Stimulated activated CD4-positive, alpha-beta T cell treated with anti-CD3 and anti-CD28 coated beads, TNF-alpha, amount 100 ng/mL, for 4 hours (primary cell): ENCODE results near the gene NPHP4.
"Not testable (repeated sequence)": the region's sequence is repeated elsewhere in the genome, so short reads cannot be mapped to it uniquely, and the experiment has no call there.

Source experiments
- DNase-seq, 3 experiments: peaks; one replicate each; pipeline ENCODE4 v3.0.0-alpha.2; 2020; ENCODE audit warnings: low read depth in 3 of 3

Gene NPHP4

DNA sequence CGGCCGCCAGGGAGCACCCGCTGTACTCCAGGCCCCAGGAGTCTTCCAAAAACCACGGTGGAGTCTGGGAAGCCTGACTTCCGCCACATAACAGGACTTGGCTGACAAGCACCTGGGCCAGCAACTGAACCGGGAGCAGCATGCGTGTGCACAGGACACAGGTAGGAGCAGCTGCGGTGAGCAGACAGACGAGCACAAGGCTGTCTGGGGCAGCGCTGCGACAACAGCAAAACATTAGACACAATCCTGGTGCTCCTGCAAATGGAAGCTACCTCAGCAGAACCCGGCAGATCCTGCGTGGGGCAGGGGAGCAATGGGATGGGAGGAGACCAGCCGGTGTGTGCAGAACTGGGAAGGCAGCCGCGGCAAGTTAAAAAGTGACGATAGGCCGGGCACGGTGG is 80.4 kb downstream of the NPHP4 start:
- no peak for DNase-seq

DNA sequence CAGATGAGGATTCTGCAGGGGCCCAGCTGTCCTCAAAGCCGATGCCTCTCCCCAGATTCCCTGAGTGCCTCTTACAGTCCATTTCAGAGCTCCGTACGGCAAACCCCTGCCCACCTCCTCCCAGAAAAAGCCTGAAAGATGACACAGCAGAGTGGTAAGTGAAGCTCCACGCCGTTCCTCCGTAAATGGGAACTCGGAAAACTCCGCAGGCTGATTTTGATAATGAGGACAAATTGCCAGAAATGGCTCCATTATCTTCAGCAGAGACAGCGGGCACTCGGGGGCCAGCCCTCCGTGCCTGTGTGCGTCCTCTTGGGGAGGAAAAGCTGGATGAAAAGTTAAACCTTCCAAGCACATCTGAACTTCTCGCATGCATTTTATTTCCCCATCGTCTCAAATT is 81.1 kb downstream of the NPHP4 start:
- DNase-seq, result no peak

DNA sequence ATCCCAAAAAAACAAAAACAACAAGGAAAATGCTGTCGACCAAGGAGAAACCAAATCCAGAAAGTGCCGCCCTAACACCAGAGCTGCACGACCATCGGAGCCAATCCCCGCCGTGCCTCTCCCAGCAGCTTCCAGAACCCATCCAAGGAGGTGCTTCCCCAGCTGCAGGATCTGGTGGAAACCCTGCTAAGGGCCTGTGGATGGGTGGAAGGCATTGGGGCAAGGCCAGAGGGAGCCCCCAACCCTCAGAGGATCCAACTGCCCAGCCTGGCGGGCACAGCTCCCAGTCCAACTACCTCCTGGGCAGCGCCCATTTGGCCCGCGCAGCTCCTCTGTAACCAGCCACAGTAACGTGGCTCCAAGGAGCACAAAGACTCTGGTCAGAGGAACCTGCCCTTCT is 81.6 kb downstream of the NPHP4 start:
- DNase-seq, result no peak

DNA sequence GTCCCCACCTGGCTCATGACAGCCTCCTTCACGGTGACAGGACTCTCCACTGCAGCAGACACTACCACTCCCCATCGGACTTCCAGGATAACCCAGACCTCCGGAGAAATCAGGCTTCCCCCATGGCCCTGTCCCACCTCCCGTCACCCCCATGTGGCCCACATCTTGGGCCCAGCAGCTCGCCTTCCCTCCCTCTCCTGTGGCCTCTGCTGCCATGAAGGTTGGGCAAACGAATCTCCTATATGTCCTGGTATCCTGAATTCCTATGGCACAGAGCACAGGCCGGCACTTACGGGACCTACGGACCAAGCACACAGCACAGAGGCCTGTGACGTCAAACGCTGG is 82.0 kb downstream of the NPHP4 start:
- DNase-seq, result no peak

DNA sequence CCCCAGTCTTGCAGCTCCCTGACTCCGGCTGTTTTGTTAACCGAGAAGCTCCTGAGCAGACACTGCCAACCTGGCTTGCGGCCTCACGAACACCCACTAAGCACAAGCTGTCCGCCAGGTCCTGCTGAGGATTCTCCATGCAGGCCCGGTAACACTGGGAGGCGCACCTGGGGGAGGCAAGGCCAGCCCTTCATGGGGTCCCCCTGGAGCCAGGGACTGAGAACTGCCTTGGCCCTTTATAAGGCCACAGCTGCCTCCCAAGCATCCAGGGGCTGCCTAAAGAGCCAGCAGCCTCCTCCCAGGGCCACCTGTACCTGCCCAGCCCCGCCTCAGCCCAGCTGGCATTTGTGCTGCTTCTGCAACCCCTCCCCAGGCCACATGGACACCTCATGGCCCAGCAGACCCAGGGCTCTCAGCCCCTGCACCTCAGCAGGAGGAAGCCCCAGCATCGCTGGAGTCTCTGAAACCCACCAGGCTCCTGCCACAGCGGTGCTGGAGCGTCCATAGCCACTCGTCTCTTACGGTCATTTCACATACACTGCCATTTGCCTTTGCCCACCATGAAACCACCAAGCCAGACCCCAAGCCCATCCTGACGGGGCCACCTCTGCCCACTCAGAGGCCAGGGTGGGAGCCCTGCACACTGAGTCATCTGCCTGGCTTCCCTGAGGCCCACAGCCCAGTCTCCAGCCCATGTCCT is 82.5 kb downstream of the NPHP4 start:
- DNase-seq, result no peak

DNA sequence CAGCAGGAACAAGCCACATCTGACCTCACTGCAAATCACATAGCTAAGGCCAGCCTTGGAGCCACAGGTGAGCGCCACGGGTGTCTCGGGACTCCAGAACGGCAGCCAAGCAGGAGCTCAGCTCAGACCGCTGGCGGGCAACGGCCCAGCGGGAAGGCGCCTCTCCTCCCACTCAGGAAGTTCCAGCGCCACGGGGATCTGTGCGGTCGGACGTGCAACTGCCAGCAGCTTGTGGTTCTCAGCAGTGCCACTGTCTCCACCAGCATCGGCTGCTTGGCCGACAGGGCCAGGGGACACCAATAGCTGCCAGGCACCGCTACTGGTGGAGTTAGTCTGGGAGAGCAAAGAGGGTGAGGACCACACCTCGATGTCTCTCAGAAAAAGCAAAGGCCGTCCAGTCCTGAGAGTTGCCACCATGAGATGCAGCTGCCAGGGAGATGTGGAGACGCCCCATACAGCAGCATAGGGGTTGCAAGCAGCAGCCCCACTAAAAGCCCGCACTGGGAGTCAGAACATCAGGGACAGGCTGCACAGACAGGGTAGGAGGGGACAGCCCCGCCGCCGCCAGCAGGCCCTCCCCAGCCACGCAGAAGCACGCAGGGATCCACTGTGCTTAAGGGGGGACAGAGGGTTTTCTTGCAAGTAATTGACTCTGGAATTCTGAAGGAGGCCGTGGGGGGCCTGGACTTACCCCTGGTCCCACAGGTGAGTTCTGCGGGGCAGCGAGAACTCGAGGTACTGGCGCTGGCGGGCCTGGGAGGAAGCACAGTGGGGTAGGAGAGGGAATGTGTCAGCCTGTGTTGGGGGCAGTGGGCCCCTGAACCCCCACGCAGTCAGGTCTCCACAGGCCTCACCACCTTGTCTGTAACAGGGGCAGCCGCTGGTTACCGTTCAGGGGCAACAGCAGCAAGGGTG is 83.5 kb downstream of the NPHP4 start:
- DNase-seq, result no peak

DNA sequence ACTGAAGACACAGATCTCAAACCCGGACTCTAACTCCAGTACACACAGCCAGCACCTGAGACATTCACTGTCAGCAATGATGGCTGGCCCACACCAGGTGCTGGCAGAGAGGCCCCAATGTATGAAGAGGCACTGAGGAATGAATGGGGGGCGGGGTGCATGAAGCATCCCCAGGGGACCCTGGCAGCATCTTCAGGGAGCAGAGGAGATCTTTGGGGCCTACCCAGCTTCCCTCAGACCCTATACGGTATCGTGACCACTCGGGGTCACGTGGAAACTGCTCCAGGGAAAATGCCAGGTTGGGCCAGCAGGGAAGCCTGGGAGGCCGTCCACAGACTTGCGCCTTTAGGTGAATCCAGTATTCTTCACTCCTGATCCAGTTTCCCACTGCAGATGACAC is 84.3 kb downstream of the NPHP4 start:
- DNase-seq, result no peak

DNA sequence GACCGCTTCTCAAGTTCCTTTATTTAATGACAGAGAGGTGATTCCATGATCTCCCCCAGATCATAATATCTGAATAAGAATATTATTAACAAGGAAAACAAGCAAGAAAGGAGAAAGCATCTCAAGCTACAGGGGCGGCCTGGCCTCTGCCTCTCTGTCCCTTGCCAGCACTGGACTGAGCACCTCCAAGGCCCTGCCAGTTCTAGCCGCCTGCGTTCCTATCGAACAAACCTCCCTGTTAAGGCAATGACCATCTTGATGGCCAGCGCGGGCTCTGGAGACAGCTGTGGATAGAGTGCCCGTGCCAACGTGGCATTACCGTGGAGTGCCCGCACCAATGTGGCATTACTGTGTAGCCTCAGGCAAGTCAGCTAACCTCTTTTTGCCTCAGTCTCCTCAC is 84.8 kb downstream of the NPHP4 start:
- DNase-seq, result no peak

DNA sequence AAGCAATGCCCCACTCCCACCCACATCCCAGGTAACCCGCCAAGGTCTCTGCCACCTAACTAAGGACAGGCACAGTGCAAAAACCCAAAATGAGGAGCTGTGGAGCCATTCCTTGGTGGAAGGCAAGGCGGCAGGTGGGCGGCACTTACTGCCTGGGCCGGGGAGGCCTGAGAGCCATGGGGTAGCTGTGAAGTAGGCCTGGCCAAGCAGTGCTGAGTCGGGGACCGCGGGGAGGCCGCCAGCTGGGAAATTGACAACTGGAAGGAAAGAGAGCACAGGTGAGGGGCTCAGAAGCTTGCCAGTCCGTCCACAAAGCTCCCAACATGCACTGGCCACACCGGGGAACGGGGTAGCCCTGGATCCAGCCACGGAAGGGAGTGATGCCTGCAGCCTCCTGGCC is 85.3 kb downstream of the NPHP4 start:
- no peak for DNase-seq

DNA sequence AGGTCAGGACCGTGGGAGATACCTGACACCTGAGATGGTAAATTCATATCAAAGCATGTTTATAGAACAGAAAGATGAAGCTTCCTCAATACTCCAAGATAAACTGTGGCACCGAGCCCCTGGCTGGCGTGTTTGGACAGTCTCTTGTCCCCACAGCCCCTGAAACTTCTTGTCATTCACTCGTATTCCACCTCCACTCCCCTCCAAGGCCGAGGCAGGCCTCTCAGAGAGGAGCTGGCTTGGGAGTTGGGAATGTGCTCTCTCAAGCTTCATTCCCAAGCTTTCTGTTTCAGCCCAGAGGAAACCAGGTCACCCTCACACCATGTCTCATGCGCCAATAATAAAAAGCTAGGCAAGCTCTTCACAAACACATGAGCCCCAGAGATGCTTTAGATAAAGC is 86.1 kb downstream of the NPHP4 start:
- DNase-seq, result no peak

DNA sequence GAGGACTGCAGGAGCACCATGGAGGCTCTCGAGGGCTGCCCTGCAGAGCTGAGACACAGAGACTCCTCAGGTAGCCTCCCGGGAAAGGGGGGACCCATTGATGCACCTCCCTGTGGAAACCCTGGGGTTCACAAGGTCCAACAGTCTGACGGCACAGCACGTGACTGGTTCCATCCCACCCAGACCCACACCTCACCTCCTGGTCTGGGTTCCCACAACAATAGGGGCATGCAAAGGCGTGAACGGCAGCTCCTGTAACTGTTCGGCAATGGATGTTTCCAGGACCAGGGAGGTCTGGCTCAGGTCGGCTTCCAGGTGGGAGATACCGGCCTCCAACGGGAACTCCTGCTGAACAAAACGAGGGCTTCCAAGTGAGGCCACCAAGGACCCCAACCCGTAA is 86.8 kb downstream of the NPHP4 start:
- DNase-seq, result no peak

DNA sequence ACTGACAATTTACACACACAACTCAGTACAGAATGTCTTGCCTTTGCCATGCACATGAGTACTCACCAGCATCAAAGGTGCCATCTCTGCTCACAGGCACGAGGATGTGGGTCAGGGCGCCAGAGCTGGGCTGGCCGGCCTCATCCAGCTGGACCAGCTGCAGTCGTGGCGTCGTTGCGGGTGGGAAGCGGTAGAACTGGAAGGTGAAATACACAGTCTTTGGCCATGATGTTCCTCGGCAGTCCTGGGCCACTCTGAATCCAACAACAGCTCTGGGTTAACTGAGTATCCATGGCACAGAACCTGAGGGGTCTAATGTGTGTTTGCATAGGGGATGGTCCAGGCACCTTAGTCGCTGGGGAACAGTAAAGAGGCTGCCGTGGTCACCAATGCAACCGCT is 87.7 kb downstream of the NPHP4 start:
- DNase-seq, result no peak

DNA sequence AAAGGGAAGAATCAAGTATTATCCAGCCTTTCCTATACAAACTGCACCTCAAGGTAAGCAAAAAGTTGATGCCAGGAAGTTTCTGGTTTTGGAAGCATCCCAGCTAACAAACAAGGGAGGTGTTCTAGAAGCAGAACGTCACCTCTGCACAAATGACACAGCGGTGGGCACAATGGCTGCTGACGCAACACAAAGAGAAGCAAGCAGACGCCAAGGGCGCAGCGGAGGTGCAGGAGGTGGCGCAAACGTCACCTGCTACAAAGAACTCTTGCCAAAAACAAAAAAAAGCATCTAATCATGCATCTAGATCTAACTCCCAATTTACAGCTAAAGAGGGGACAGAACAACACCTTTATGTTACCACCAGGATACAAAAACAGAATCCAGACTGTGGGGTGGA is 88.5 kb downstream of the NPHP4 start:
- DNase-seq, result no peak

DNA sequence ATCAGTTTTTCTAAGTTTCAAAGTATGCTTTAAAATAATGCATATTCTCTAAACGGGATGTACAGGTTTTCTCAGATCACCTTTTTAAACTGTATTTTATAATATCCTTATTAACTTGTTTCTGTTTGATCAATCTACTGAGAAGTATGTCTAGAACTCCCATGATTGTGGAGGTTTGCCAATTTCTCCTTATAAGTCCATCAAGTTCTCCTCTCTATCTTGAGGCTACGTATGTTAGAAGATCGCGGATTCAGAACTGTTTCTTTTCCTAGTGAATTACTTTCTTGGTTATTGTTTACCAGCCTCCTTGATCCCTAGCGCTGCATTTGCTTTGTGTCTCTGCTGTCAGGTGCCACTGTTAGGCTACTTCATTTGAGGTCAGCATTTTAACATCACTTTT is 89.2 kb downstream of the NPHP4 start:
- DNase-seq, result no peak

DNA sequence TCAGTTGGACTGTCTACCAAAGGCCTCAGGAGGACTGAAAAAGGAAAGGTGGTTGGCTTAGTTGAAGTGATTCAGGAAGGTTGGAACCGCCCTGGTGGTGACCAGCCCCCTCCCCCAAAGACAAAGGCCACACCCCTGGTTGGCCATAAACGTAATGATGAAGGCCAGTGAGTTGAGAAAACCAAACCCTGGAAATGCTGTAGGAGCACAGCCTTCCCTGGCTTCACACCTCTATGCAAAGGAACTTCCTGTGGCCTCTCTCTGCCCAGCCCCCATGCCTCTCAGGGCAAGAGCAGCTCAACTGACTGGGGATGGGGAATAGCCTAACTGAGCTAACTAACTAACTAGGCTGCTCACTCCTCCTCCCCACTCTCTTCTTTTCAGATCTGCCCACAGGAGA is 90.4 kb downstream of the NPHP4 start:
- no peak for DNase-seq

DNA sequence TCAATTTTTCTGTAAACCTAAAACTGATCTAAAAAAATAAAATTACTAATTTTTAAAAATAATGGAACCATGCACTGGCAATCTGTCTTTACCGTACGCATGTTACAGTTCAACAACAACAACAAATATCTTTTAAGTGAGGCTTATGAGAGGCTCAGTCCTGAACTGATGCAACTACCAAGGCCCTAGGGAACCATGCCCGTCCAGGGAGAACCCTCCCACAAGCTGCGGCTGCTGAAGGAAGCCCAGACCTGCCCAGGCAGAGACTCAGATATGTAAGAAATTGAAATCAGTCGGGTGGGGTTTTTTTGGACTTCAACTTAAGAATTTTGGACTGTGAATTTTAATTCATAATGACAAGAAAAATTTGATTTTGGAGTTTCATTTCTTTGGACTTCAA is 91.1 kb downstream of the NPHP4 start:
- no peak for DNase-seq

DNA sequence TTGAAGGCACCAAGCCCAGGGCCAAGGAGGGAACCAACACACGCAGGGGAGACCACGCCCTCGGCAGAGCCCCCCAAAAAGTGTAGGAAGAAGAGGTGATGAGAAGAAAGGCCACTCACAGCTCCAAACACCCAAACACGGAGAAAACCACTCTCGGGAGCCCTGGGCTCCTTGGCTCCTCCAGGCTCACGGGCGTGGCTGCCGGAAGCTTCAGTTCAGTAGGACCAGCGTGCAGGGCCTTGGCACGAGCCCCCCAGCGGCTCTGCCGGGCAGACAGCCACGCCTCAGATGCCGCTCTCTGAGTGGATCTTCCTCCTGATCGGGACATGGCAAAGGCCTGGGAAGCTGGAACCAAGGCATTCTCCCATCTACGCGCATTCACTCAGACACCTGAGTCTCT is 94.0 kb downstream of the NPHP4 start:
- no peak for DNase-seq

DNA sequence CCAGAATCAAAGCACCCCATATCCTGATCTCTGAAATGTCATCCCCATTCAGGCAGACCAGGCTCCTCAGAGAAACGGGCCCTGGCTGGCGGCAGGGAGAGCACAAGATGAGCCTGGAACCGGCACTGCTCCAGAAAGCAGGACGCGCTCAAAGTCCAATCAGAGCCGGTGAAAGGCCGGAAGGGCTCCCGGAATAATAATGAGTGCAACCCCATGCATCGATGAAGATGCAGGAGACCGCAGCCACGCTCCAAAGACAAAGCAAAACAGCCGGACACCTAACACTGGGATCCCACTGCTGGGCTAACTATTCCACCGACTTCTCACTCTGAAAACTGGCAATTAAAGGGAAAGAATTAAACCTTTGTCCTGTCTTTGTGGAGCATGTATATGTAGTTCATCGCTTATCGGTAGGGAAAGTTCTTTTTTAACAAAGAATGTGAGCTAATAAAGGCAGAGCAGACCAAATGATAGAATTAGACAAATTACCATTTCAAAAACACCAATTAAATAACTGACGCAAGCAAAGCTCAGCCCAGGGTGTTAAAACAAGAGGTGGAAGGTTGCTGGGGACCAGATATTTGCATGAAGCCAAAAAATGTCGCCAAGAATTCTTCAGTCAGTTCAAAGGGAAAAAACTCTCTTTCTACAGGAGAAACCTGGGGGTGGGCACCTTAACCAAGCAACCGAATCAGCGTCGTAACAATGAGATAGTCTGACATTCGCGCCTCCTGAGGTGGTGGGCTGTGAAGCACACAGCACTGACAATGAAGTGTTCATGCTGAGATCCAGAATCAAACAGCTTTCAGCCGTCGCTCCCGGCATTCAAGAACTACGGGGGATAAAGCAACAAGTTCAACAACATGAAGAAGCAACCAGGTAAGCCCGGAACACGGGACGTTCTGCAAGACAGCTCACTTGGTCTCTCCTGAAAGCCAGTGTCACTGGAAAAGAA is 95.2 kb downstream of the NPHP4 start:
- no peak for DNase-seq

DNA sequence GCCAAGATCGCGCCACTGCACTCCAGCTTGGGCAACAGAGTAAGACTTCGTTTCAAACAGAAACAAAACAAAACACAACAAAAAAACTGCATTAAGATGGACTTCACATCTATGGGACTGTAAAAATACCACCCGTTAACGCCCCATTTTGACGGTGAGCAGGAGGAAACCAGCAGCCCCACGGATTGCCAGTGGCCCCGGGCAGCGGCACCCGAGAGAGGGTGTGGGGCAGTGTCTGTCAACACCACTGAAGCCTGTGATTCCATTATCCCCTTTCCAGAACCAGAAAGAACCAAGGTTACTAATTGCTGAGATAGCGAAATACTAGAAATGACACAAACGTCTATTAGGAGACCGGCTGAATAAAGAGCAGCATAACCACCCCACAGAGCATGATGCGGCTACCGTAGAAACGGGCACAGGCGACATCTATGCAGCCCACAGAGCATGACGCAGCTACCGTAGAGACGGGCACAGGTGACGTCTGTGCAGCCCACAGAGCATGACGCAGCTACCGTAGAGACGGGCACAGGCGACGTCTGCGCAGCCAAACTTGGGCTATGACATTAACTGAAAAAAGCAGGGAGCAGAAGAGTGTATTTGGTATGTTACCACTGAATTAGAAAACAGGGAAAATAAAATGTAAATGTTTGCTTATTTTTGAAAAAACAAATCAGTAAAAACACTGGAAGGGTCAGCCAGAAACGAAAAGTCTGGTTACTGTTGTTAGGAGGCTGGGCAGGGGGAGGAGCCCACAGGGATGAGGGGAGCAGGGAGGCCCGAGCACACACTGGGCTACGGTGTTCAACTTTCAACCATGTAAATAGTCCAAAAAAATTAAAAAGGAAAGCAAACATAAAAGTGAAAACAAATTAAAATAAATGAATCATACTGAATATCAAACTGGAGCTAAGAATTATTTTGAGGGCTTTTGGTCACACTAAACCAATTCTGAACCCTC is 96.5 kb downstream of the NPHP4 start:
- no peak for DNase-seq

DNA sequence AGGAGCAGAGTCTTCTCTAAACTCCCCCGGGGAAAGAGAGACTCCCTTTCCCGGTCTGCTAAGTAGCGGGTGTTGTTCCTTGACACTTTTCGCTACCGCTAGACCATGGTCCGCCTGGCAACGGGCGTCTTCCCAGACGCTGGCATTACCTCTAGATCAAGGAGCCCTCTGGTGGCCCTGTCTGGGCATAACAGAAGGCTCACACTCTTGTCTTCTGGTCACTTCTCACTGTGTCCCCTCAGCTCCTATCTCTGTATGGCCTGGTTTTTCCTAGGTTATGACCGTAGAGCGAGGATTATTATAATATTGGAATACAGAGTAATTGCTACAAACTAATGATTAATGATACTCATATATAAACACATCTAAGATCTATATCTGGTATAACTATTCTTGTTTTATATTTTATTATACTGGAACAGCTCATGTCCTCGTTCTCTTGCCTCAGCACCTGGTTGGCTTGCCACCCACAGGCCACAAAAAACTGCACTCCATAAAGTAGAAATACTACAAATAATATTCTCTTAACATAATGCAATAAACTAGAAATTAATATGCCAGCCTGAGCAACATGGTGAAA is 98.4 kb downstream of the NPHP4 start:
- not testable (repeated sequence) for DNase-seq

DNA sequence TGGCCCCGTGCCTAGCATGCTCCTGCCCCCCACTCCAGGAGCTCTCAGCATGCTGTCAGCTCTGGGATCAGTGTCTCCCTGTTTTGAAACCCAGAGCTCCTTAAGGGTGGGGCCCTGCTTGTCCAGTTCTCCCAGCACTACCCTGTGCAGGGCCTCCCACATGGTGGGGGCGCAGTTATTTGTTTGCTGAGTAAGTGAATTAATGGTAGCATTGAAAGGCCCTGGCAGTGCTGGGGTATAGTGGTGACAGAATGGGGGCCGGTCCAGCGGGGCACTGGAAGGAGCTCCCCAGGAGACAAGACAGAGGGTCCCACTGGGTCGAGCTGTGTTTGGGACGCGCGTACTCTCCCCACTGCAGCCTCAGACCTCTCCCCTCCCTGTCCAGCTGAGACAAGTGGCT is 99.9 kb downstream of the NPHP4 start:
- DNase-seq, result no peak
